Suprapubic skin (tissue), 3 donors: Measurements from ENCODE around the gene MXD3.

Experiments
- POLR2A ChIP-seq, 2 donors: fragments of 450-650 bp; IDR thresholded peaks; one replicate each; pipeline ENCODE4 v1.6.1; 2017; ENCODE audit warnings: antibody characterized with exemption in 2 of 2, mild to moderate bottlenecking in 2 of 2, moderate library complexity in 2 of 2
- TF ChIP-seq, protein P1 (sequence below), 2 donors: fragments of 200-600 bp in 1 of 2; fragments of 450-650 bp in 1 of 2; sonication (generic) in 1 of 2; IDR thresholded peaks; one replicate each; pipeline ENCODE4 v1.5.1; 2016 to 2019; ENCODE audit warnings: antibody characterized with exemption in 2 of 2, mild to moderate bottlenecking in 1 of 2, moderate library complexity in 1 of 2

- TF ChIP-seq, protein P1, sequence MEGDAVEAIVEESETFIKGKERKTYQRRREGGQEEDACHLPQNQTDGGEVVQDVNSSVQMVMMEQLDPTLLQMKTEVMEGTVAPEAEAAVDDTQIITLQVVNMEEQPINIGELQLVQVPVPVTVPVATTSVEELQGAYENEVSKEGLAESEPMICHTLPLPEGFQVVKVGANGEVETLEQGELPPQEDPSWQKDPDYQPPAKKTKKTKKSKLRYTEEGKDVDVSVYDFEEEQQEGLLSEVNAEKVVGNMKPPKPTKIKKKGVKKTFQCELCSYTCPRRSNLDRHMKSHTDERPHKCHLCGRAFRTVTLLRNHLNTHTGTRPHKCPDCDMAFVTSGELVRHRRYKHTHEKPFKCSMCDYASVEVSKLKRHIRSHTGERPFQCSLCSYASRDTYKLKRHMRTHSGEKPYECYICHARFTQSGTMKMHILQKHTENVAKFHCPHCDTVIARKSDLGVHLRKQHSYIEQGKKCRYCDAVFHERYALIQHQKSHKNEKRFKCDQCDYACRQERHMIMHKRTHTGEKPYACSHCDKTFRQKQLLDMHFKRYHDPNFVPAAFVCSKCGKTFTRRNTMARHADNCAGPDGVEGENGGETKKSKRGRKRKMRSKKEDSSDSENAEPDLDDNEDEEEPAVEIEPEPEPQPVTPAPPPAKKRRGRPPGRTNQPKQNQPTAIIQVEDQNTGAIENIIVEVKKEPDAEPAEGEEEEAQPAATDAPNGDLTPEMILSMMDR (IDR thresholded peaks at IDR 0.05) = peak; percentile 48 to 89
- no peak for TF ChIP-seq POLR2A (IDR thresholded peaks at IDR 0.05)
These were observed 2.1 kb downstream of the MXD3 start for GRCh38 chr5:177309351-177310191.
